Mammary epithelial cell (primary cell): ENCODE measurements around the gene MLST8.

Experiments used
- CTCF ChIP-seq, 2 donors: IDR thresholded peaks in 1 of 2; conservative IDR thresholded peaks in 1 of 2; 2 replicates each; pipeline ENCODE4 v1.5.1; 2011 to 2012; ENCODE audit warnings: inconsistent platforms in 2 of 2, low read length in 2 of 2, mild to moderate bottlenecking in 2 of 2, control low read depth in 1 of 2, low read depth in 1 of 2; ENCODE audit not compliant: insufficient read depth in 1 of 2; ENCODE audit errors: extremely low read depth in 1 of 2
- EZH2 ChIP-seq: IDR thresholded peaks from 2 replicates; pipeline ENCODE4 v1.6.1; 2012; ENCODE audit warnings: low read length, inconsistent platforms, borderline replicate concordance

GRCh38 chr16:2186505-2186904 lies 18.7 kb upstream of the MLST8 start:
- TF ChIP-seq CTCF (conservative IDR thresholded peaks at IDR 0.05 in 1 of 2, IDR thresholded peaks at IDR 0.05 in 1 of 2; ENCODE audit: extremely low read depth in 1 of 2, insufficient read depth in 1 of 2, low read depth in 1 of 2, low read length in 2 of 2) (no peak), EZH2 (no peak)
